Stimulated activated CD4-positive, alpha-beta T cell treated with anti-CD3 and anti-CD28 coated beads, Interleukin-2, amount 100 ng/mL, for 4 hours (primary cell): ENCODE data around the gene DNAH17.

ENCODE experiments used
- DNase-seq: peaks from one replicate; pipeline ENCODE4 v3.0.0-alpha.2; 2020; ENCODE audit warnings: low read depth

DNAH17 gene

DNA sequence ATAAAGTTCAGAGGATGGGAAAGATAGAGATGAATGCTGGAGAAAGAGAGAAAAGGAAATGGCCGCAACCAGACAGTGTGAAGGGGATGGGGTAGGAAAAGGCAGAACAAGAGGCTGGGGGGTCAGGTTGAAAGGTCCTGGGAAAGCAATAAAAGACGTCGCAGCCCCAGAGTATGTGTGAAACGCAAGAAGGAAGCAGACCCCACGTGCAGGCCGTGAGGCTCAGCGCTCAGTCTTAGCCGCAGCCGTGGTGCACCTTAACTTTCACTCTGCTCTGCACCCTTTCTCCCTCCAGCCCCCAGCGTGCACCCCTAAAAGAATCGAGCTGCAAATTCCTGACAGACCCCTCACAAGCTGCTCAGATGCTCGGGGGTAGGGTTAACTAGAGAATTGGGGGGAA is 1.9 kb downstream of the DNAH17 start:
- no peak for DNase-seq

DNA sequence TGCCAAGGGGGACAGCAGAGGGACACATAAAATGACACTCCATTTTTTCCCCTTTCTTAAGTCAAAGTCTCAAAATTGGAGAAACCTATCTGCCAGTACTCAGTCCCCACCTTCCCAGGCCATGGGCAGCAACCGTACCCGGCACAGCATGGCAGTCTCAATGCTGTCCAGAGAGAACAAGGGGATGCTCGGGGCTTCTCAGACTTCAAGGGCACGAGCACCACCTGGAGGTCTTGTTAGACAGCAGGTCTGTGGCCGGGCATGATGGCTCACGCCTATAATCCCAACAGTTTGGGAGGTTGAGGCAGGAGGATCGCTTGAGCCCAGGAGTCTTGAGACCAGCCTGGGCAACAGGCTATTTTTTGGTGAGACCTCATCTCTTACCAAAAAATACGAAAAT is 3.2 kb downstream of the DNAH17 start:
- no peak for DNase-seq

DNA sequence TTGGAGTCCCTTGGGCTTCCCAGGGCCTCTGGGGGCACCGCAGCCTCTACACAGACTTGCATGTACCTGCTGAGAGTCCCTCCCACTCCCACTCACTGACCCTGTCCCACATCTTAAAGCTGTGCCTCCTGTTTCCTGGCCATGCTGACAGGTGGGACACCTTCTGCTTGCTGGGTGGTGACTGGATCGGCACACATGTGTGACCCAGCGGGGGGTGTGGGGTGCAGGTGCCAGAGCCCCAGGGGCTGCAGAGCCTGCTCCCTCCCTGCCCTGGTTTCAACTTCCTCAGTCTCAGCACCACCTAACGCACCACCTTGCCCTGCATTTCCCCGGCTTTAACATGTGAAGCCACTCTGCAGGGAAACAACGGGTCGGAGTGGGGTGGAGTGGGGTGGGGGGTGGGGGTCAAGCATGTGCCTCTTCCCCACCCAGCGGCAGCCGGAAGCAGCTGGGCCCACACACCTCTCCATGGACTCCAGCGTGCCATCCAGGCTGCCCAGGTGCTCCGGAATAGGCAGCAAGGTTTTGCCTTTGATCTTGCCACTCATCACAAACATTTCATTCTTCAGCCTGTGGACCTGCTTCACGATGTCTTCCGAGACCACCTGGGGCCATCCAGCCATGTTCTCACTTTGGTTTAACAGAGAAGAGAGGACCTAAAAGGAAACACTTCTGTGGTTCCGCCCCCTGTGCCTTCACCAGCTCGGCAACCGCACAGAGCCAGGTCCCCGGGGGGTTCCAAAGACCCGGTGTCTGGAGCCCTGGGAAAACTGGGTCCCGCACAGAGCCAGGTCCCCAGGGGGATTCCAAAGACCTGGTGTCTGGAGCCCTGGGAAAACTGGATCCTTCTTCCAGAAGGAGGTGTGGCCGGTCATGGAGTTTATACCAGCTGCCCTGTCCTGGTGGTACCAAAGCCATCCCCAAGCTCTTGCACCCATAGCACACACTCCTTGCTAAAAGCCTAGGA is 4.7 kb downstream of the DNAH17 start:
- no peak for DNase-seq

DNA sequence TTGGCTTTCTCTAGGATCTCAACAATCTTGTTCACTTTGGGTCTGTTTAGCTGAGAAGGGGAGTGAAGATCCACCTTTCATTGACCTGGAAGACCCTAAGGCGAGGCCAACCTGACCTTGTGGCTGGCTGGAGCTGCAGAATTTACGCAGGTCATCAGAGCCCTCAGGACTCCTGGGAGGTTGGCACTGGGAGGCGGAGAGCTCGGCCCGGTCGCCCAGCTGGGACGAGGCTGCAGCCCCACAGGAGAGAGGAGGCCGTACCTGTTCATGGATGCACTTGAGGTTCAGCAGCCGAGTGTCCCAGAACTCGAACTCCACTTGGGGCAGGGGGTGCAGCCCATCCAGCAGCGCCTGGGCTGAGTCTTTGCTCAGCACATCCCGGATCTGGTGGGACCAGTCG is 5.9 kb downstream of the DNAH17 start:
- no peak for DNase-seq

DNA sequence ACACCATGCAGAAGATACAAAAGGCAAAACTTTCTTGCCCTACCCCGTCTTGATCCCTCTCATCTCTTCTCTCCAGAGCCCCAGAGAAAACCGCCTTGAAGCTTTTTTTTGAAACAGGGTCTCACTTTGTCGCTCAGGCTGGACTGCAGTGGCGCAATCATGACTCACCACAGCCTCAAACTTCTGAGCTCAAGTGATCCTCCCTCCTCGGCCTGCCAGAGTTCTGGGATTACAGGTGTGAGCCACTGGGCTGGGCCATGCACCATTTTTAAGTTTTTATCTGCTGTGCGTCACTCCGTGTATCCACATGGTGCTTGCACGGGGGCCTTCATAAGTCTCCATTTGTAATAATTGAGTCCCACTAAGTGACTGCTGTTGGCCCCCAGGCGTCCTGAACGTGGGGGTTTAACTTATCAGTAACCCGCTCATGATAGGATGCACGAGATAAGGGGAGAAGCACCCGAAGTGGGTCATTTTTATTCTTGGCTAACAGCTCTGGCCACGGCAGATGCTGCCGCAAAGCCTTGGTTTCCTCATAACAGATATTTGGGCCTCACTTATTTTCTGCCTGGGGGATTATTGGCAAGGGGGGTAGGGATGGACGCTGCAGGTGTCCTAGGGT is 8.6 kb downstream of the DNAH17 start:
- DNase-seq = no peak

DNA sequence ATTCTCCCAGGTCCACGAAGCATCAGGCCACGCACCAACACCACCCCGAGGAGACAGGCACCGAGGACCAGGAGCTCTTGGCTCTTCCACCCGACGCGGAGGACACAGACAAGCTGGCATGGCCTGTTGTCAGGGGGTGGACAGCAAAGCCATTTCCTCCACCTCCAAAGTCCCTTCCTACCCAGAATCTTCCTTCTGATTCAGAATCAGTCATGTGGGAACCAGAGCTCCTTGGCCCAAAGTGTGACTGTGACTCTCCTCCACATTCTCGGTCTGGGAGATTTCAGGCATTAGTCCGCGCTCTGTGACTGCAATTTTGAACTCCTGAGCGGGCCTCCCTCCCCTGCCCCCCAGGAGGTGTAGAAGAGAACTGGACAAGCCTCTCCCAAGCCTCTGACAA is 9.2 kb downstream of the DNAH17 start:
- DNase-seq = no peak

DNA sequence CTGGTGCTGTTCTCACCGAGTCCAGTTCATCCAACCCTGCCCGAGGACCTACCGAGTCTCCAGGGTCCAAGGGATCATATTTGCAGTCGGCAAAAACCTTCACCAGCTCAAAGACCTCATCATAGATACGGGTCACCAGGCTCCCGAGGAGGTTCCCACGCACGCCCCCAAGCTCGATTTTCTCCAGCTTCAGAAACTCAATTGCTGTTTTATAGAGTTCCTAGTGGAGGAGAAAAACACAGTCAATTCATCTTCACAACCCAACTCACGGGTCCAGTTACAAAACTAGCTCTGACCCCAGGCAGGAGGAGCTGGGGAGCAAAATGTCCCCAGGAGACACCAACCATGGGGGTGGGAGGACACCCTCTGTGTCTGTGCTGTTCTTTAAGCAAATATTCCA is 10.2 kb downstream of the DNAH17 start:
- DNase-seq = no peak

DNA sequence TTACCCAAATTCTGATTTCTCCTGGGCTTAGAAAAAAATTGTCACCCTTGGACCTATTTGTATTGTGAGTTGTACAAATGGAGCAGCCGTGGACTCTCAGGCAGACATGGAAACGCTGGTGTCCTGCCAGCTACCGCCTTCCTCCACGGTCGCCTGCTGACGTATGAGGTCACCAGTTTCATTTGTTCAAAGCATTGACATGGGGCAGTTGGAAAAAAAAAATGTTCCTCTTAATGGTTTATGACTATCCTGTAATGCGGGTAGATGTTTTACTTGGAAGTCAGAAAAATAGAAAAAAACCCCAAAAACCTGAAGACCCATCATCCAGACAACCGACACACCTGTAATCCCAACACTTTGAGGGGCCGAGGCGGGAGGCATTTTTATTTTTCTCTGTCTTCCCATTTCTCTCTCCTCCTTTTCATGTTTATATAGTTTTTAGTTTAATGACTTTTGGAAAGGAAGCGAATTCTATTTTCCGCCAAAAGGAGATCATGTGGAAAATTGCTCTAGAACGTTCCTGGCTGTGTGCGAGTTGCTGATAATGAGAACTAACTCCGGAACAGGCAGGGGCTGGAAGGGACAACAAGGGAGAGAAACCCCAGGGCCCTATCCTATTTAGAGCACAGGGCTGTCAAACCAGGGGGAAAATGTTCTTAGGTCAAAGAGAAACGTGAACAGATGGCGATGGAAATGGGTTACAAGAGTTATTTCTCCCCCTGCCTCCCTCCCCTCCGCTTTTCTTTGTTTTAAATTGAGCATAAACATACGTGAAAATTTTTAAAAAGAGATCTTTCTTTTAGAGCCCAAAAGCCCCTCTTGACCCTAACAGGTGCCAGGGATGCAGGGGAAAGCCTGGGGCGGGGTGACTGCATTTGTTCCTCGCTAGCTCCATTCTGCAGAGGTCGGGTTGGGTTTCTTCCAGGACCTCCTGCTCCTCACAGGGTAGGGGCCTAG is 13.7 kb downstream of the DNAH17 start:
- no peak for DNase-seq

DNA sequence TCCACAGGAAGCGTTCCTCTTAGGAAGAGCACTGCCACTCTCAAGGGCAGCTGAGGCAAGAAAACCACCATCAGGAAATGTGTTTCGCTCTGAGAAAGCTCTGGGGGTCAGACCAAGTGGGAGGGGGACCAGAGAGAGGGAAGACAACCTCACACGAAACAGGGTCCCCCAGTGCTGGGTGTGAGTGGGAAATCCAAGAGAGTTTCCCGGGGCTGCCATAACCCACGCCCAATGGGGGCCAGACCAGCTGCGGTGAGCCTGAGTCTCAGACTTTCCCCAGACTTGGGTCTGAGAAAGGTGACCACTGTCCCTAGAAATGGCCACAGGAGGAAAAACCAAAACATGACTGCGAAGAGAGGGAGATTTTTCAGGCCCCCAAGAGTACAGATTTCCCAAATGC is 14.5 kb downstream of the DNAH17 start:
- DNase-seq = no peak

DNA sequence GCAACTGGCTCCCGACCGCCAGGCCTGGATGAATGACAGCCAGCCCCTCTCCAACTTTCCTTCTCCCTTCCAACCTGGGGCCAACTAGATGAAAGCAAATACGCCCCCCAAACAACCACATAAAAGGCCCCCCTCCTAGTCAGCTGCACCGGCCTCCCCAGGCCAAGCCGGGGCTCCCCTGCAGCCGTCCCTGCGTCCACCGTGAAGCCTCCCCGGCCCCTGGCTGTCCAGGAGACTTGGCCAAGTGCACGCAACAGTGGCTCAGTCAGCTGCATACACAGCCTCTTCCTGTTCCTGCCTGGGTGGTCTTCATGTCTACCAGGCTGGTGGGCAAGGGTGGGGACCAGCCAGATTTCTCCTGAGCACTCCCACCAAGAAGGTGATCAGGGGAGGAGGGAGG is 16.0 kb downstream of the DNAH17 start:
- no peak for DNase-seq

DNA sequence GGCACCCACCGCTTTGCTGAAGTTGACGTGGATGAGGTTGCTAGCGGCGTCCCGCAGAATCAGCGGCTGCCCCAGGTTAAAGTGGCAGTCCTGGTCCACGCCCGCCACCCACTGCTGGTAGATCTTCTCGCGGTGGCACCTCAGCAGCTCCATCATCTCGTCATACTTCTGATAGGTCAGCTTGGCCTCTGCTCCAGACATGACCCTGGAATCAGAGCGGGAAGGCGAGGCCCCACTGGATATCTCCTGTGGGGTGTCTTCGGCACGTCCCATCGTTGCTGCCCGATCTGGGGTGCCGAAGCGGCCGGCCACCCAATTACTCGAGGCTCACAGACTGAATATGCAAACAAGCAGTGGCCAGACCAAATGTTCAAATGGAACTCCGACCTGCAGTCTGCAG is 16.5 kb downstream of the DNAH17 start:
- DNase-seq = no peak

DNA sequence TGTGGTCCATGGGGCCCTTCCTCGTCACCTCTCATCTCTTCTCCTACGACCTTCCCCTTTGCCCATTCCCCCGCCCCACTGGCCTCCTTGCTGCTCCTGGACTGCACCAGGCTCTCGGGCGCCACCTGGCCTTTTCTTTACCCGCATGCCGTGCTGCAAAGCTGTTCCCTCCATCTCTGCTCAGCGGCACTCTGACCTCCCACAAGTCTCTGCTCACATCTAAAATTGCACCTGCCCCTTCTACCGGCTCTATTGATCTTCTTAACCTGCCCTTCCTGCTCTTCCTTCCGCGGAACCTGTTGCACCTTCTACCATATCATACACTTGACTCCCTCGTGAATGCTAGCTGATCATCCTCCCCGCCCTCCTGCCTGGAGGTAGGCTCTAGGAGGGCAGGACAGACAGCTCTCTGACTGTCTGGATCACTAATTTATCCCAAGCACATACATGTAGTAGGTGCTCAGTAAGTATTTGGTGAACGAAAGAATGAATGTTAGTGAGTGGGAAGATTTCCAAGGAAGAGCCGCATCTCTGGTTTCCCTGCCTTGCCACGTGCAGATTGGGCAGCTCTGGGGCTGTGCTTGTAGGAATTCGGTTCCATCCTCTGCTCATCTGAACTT is 17.3 kb downstream of the DNAH17 start:
- no peak for DNase-seq

DNA sequence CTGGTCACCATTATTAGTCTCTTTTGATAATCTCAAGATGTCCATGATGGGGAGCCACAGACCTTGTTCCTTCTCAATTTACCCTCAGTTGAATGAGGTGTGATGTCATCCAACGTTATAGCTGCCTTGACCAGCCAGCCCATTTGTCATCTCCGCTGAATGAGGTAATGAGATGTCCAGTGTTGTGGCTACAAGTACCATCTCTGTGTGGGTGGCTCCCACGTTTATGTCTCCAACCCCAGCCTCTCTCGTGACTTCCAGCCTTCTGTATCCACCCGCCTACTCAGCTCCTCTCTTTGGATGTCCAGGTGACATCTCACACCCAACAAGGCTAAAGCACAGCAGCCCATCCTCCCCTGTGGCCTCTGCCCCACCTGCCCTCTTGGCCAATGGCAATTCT is 18.2 kb downstream of the DNAH17 start:
- DNase-seq = no peak

DNA sequence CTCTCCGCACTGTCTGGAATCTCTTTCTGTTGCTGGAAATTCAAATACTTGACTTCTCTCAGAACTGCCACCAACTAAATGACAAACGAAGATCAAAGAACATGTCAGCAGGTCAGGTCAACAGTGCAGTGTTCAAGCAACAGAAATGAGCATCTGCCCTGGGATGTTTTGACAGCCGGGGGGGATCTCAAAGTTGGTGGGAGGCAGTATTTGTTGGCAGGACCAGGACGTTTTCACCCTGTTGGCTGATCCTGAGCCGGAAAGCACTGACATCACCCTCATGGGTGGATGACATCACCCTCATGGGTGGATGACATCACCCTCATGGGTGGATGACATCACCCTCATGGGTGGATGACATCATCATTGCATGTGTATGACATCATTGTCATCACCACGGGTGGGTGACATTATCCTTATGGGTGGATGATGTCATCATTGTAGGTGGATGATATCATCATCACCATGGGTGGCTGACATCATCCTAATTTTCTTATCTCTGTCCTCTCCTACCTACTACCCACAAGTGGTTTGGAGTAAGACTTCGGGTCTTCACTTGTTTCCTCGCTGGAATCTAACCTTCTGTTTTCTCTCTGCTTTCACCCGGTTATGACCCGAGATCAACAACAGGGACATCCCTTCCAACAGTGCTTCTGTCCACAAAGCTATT is 18.9 kb downstream of the DNAH17 start:
- DNase-seq = no peak

DNA sequence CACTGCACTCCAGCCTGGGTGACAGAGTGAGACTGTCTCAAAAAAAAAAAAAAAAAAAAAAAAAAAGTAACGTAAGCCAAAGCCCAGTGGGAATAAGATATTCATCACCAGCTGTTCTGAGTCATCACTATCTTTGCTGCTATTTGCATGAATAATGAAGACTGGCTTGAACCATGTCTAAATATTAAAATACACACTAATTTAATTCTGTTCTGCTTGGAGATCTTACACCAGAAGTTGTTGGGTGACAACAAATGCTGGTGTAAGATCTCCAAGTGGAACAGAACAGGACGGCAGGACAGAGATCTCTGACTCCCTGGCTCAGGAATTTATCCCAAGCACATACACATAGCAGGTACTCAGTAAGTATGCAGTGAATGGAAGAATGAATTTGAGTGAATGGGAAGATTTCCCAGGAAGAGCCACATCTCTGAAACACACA is 19.6 kb downstream of the DNAH17 start:
- no peak for DNase-seq

DNA sequence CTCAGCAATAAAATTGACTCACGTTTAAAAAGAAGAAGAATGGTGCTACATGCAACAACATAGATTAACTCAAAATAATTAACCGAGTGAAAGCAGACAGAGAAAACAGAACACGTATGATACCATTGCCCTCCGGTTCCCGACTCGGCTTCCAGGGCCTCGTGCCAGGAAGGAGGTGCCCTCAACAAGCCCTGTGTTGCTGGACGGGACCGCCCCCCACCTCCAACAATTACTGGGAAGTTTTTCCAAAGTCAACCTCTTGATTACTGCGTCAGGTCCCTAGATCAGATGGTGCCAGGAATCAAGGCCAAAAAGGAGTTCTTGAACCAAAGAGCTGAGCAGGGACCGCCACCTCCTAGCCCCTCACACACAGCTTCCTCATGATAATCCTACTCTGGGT is 20.4 kb downstream of the DNAH17 start:
- no peak for DNase-seq

DNA sequence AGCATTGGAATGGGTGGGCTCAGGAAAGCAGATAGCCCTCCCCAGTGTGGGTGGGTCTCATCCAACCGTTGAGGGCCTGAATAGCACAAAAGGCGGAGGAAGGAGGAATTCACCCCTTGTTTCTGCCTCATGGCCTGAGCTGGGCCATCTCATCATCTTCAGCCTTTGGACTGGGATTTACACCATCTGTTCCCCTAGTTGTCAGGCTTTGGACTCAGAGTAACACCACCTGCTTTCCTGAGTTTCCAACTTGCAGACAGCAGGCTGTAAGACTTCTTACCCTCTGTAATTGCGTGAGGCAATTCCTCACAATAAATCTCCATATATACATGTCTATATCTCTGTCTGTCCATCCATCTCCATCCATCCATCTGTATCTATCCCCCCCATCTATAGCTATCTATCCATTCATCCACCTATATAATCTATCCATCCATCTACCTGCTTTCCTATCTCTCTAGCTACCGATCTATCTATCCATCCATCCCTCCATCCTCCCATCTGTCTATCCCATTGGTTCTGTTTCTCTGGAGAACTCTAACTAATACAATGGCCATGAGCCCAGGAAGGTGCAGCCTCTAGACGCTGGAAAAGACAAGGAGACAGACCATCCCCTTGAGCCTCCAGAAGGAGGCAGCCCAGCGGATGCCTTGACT is 21.3 kb downstream of the DNAH17 start:
- DNase-seq = no peak

DNA sequence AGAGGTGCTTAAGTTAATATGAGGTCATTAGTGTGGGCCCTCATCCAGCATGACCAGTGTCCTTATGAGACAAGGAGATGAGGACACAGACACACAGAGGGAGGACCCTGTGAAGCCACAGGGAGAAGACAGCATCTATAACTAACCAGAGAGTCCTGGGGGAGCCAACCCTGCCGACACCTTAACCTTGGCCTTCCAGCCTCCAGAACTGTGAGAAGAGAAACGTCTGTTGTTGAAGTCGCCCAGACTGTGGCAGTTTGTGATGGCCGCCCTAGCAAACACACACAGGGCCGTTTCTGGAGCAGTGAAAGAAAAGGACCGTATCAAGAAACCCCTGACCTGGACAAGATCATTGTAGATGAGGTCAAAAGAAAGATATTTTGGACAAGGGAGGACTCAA is 26.7 kb downstream of the DNAH17 start:
- no peak for DNase-seq

DNA sequence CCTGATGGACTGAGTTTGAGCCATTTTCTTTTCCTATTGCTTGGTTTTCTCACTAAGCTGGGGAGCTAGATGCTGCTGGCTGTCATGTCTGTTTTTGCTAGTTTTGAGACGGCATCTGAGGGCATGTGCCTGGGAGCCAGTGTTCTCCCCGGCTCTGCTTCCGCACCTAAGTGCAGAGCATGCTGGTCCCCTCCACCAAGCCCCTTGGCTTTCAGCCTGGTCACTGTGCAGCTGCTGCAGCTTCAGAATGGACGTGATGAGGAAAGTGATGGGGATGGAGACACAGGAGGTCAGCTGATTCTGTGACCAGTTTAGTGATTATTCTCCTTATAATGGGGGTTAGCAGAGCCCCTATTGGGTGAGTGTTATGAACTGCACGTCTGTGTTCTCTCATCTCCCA is 28.5 kb downstream of the DNAH17 start:
- no peak for DNase-seq

DNA sequence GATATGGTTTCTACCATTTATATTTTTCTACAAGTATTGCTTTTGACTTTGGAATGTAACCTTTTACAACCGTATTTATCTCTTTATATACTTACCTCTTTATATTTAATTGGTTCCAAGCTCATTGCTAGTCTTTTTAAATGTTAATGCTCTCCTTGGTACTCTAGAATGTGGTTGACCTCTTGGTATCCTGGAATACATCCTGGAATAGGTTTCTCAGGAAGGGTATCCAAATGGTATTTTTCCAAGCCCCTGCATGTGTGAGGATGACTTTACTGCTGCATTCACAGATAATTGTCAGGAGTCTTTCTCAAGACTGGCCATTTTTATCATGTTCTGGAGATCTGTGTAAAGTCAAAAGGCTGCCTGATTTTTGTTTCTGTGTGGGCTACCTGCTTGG is 30.2 kb downstream of the DNAH17 start:
- no peak for DNase-seq

DNA sequence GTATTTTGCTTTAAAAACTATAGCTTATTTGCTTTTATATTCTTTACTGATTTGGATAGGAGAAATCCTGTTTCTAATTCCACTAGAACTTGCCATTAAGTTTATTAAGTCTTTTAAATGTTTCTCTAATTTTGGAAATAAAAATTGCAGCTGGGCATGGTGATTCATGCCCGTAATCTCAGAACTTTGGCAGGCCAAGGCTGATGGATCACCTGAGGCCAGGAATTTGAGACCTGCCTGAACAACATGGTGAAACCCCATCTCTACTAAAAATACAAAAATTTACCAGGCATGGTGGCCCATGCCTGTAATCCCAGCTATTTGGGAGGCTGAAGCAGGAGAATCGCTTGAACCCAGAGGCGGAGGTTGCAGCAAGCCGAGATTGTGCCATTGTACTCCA is 30.7 kb downstream of the DNAH17 start:
- DNase-seq = no peak
